Activated T-helper 1 cell treated with anti-CD3 and anti-CD28 coated beads, Interleukin-12 subunit alpha, Interleukin-12 subunit beta, Interleukin-2, Interleukin-4 antibody, amounts not matched to agents 30 ng/mL and 10 ng/mL and 1 ng/mL, durations not matched to agents 14 hours and 24 hours and 36 hours (primary cell): ENCODE data around the gene SEMA4D. TPM values are rescaled to one million over a fixed set of nuclear protein-coding genes. Genes with fewer than 3 reads are reported as not detected.

ENCODE experiments used
- DNase-seq: peaks from one replicate; pipeline ENCODE4 v3.0.0; 2021; ENCODE audit warnings: low spot score
- H3K27ac Mint-ChIP-seq: one replicate; pipeline ENCODE4 v1.8.0; 2021; ENCODE audit warnings: mild to moderate bottlenecking, mixed read lengths
- H3K27me3 Mint-ChIP-seq: one replicate; pipeline ENCODE4 v1.8.0; 2022; ENCODE audit warnings: mild to moderate bottlenecking, moderate library complexity, mixed read lengths; ENCODE audit not compliant: insufficient read depth
- H3K36me3 Mint-ChIP-seq: one replicate; pipeline ENCODE4 v1.8.0; 2021; ENCODE audit warnings: low read depth, mixed read lengths
- H3K4me1 Mint-ChIP-seq: one replicate; pipeline ENCODE4 v1.8.0; 2021; ENCODE audit warnings: low read depth, mixed read lengths
- H3K4me3 Mint-ChIP-seq: one replicate; pipeline ENCODE4 v1.8.0; 2021; ENCODE audit warnings: mild to moderate bottlenecking, moderate library complexity, mixed read lengths
- H3K9me3 Mint-ChIP-seq: one replicate; pipeline ENCODE4 v1.8.0; 2021; ENCODE audit warnings: mixed read lengths
- intact Hi-C: fragments of 100-400 bp; cut with micrococcal nuclease; formaldehyde crosslinking; loops from one replicate; pipeline ENCODE4 v1.15.1; 2024
- total RNA-seq: library from RNA; stranded (reverse); gene quantifications from 2 replicates; pipeline ENCODE4 v1.2.3, GENCODE V29; 2022

SEMA4D gene
- total RNA-seq, 1 donor from 2014 or later: 388 TPM

DNA sequence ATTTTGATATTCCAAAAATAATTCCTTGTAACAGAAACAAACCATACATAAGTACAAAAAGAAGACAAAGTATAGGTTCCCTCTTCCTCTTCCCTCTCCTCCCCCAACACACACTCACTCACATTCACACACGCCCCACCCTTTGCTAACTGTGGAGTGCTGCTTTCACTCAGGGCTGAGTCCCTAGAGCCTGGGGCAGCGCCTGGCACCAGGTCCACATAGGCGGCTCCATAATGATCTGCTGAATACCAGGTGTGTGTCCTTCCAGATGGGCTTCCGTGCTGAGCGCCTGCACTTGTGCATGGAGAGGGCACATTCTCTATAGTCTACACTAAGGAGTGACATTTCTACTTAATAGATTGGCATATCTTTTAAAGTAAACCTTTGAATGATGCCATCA lies 3.7 kb downstream of the SEMA4D start:
- H3K9me3 Mint-ChIP-seq: no peaks in the 10 kb centered on the region
- H3K27ac Mint-ChIP-seq: peak overlapping the region; percentile 80
- H3K27me3 Mint-ChIP-seq: no peaks in the 10 kb centered on the region
- peak overlapping the region; percentile 94 for H3K4me3 Mint-ChIP-seq
- H3K4me1 Mint-ChIP-seq: peaks cover 89% of the 10 kb centered on the region
- intact Hi-C loops: no loop called here
- H3K36me3 Mint-ChIP-seq: peaks cover 45% of the 10 kb centered on the region
- no peak for DNase-seq

DNA sequence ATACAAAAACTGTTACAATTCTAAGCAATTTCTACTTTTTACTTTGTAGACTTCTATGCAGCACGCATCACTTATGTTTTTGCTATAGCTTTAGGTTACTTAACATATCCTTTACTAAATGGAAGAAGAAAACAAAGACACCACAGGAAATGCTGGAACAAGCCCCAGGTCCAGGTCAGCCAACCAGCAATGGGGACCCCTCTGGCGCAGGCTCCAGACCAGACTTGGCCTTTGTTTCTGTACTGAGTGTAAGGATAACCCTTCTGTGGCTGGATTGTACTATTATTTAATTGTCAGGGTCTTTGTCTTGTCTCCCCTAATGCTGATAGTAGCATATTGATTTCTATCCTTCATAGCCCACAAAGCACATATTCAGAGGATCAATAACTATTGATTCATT lies 4.2 kb downstream of the SEMA4D start:
- Mint-ChIP-seq H3K27ac (peak overlapping the region; percentile 80), H3K36me3 (peaks cover 48% of the 10 kb centered on the region), H3K9me3 (no peaks in the 10 kb centered on the region), H3K4me1 (peaks cover 89% of the 10 kb centered on the region), H3K4me3 (peak overlapping the region; percentile 94), H3K27me3 (no peaks in the 10 kb centered on the region)
- DNase-seq: no peak
- intact Hi-C loops: no loop called here

DNA sequence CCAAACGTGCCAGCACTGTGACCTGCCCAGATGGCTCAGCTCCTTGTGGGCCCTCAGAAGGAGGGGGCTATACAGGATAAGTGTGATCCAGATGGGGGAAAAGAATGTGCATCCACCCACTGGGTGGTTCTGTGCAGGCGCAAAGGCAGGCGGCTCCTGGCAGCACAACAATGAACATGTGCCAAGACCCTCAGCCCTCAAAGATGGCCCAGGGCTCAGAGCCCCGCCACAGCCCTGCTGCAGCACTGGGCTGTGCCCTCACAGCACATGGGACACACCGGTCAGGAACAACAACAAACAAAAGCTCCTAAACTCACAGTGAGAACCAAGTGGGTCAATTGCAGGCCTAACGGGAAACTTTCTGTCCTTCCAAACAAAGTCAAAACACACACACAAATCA lies 4.7 kb downstream of the SEMA4D start:
- Mint-ChIP-seq H3K36me3 (peaks cover 50% of the 10 kb centered on the region), H3K4me1 (peaks cover 88% of the 10 kb centered on the region), H3K27ac (peak overlapping the region; percentile 56), H3K9me3 (no peaks in the 10 kb centered on the region), H3K4me3 (peak overlapping the region; percentile 94), H3K27me3 (no peaks in the 10 kb centered on the region)
- no peak for DNase-seq
- intact Hi-C loops: no loop called here

DNA sequence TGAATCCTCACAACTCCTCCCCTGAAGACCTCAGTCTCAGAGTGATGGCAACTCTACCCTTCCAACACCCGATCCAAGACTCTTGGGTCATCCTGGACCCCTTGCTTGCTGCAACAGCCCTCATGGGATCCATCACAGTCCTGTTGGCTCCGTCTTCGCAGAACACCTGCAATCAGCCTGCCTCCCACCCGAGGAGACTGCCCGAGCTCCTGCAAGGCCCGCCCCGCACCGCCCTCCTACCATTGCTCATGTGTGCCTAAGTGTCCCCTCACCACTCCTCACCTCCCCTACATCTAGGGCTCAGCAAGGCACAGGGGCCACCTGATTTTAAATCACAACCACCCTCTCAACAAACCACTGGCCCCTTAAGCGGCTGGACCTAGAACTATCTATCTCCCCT lies 5.3 kb downstream of the SEMA4D start:
- Mint-ChIP-seq H3K4me1 (peaks cover 92% of the 10 kb centered on the region), H3K27me3 (no peaks in the 10 kb centered on the region), H3K9me3 (no peaks in the 10 kb centered on the region), H3K4me3 (peak overlapping the region; percentile 94), H3K27ac (peak overlapping the region; percentile 82), H3K36me3 (peaks cover 55% of the 10 kb centered on the region)
- DNase-seq: no peak
- intact Hi-C loops: no loop called here

DNA sequence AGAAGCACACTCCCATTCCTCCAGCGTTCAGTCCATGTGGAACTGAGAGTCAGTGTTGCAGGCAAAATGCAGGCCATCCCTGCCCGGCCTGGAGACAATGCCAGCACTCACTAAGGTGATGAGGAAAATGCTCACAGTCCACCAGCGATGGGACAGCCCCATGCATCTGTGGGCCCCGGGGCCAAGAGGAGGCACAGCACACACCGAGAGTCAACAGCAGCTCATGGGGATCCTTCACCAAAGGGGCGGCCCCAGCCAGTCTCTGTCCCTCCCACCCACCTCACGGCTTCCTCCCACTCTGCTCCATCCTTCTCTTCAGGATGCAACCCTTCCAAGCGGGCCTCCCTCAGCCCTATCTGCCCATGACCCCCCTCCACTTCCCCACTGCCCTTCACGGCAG lies 6.2 kb downstream of the SEMA4D start:
- Mint-ChIP-seq H3K27ac (peak overlapping the region; percentile 82), H3K9me3 (no peaks in the 10 kb centered on the region), H3K4me3 (peak overlapping the region; percentile 94), H3K27me3 (no peaks in the 10 kb centered on the region), H3K4me1 (peaks cover 97% of the 10 kb centered on the region), H3K36me3 (peaks cover 53% of the 10 kb centered on the region)
- no peak for DNase-seq
- intact Hi-C loops: loop anchor here (2.0 kb wide), 1 partner anchor 69 kb away; no protein-coding TSS in a partner anchor

DNA sequence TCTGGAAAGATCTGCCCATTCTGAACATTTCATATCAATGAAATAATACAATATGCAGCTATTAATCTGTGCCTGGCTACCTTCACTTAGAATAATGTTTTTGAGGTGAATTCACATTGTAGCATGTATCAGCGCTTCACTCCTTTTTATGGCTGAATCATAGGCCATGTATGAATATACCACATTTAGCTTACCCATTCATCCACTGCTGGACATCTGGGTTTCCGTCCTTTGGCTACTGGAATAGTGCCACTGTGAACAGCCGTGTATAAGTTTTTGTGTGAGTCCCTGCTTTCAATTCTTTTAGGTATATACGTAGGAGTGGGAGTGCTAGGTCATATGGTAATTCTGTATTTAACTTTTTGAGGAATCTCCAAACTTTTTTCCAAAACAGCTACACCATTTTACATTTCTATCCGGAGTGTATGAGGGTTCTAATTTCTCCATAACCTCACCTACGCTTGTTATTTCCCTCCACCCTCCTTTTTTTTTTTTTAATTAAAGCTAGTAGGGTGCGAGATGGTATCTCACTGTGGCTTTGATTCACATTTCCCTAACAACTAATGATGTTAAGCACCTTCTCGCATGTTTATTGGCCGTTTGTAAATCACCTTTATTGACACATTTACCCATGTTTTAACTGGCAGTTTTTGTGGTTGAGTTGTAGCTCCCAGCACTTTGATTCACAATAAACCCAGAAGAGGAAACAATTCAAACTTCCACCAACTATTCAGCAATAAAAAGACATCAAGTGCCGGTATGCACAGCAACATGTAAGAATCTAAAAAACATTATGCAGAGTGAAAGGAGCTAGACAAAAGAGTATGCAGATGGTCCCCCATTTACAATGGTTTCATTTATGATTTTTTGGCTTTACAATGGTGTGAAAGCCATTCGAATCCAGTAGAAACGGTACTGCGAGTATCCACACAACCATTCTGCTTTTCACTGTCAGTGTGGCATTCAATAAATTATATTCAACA lies 8.1 kb downstream of the SEMA4D start:
- peak overlapping the region; percentile 85 for H3K27ac Mint-ChIP-seq
- H3K4me1 Mint-ChIP-seq: peaks cover 96% of the 10 kb centered on the region
- no peaks in the 10 kb centered on the region for H3K9me3 Mint-ChIP-seq
- intact Hi-C loops: loop anchor here (1.0 to 2.0 kb wide), 2 partner anchors 8 to 67 kb away; no protein-coding TSS in a partner anchor
- no peak for DNase-seq
- peak overlapping the region; percentile 75 for H3K4me3 Mint-ChIP-seq
- peaks cover 55% of the 10 kb centered on the region for H3K36me3 Mint-ChIP-seq
- no peaks in the 10 kb centered on the region for H3K27me3 Mint-ChIP-seq

DNA sequence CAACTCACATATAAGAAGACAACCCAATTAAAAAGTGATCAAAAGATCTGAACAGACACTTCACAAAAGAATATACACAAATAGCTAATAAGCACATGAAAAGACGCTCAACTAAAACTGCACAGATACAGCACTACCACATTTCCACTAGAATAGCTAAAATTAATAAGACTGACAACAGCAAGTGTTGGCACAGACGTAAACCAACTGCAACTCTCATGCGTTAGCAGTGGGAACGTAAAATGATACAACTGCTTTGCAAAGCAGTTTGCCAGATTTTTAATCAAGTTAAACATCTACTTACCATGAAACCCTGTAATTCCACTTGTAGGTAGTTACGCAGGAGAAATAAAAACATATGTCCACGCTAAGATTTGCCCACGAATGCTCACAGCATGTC lies 9.0 kb downstream of the SEMA4D start:
- intact Hi-C loops: no loop called here
- DNase-seq: no peak
- peak overlapping the region; percentile 38 for H3K27ac Mint-ChIP-seq
- peaks cover 96% of the 10 kb centered on the region for H3K4me1 Mint-ChIP-seq
- no peaks in the 10 kb centered on the region for H3K9me3 Mint-ChIP-seq
- no peaks in the 10 kb centered on the region for H3K27me3 Mint-ChIP-seq
- peaks cover 54% of the 10 kb centered on the region for H3K36me3 Mint-ChIP-seq
- H3K4me3 Mint-ChIP-seq: peak overlapping the region; percentile 28

DNA sequence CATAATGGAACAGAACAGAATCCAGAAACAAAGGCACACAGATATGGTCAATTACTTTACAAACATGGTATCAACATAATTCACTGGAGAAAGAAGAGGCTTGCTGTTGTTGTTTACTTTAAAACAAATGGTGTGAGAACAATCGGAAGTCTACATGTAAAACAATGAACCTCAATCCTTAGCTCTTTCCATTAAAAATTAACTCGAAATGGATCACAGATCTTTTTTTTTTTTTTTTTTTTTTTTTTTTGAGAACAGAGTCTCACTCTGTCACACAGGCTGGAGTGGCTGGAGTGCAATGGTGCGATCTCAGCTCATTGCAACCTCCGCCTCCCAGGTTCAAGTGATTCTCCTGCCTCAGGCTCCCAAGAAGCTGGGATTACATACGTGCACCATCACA lies 9.8 kb downstream of the SEMA4D start:
- H3K9me3 Mint-ChIP-seq: no peaks in the 10 kb centered on the region
- H3K27me3 Mint-ChIP-seq: no peaks in the 10 kb centered on the region
- intact Hi-C loops: no loop called here
- H3K27ac Mint-ChIP-seq: peak overlapping the region; percentile 50
- DNase-seq: no peak
- peaks cover 96% of the 10 kb centered on the region for H3K4me1 Mint-ChIP-seq
- H3K36me3 Mint-ChIP-seq: peaks cover 49% of the 10 kb centered on the region
- peak overlapping the region; percentile 4 for H3K4me3 Mint-ChIP-seq

DNA sequence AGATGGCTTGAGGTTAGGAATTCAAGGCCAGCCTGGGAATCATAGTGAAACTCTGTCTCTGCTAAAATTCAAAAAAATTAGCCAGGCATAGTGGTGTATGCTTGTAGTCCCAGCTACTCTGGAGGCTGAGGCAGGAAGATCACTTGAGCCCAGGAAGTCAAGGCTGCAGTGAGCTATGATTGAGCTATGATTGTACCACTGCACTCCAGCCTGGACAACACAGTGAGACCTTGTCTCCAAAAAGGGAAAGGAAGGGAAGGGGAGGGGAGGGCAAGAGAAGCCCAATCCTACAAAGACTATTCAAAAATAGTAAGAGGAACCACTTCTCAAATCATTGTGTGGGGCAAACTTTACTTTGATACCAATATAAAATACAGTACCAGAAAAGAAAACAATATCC lies 11.2 kb downstream of the SEMA4D start:
- Mint-ChIP-seq H3K27ac (peak overlapping the region; percentile 79), H3K4me3 (no peak overlapping the region), H3K9me3 (no peaks in the 10 kb centered on the region), H3K36me3 (peaks cover 41% of the 10 kb centered on the region), H3K4me1 (peaks cover 96% of the 10 kb centered on the region), H3K27me3 (no peaks in the 10 kb centered on the region)
- DNase-seq: no peak
- intact Hi-C loops: loop anchor here (1.0 kb wide), 2 partner anchors 8 to 10 kb away; no protein-coding TSS in a partner anchor

DNA sequence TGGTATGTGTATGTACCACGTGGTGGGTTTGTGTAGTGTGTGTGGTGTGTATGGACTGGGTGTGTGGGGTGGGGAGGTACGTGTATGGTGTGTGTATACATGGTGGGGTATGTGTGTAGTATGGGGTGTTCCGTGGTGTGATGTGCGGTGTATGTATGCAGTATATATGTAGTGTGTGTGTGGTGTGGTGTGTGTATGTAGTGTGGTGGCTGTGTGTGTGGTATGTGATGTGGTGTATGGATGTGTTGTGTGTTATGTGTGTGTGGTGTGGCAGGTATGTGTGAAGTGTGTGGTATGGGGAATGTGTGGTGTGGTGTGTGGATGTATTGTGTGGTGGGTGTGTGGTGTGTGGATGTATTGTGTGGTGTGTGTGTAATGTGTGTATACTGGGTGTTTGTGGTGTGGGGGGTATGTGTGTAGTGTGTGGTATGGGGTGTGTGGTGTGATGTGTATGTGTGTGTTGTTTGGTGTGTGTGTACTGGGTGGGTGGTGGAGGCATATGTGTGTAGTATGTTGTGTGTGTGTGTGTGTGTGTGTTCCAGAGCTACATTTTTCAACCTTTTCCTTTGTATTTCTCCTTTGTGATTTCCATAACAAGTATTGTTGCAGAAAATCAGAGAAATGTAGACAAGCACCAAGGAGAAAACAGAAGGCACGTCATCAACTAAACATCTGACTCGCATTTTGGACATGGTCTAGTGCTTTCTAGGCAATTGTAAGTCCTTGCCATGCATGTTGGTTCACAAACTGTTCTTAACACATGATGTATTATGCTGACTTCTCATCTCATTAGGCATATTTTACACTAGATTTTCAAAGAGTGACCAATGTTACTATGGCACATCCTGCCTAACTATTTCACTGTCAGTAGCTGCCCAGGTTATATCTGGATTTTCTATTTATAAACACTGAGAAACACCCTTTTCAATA lies 13.2 kb downstream of the SEMA4D start:
- DNase-seq: no peak
- Mint-ChIP-seq H3K36me3 (peaks cover 41% of the 10 kb centered on the region), H3K9me3 (no peaks in the 10 kb centered on the region), H3K4me1 (peaks cover 90% of the 10 kb centered on the region), H3K4me3 (peak overlapping the region; percentile 81), H3K27me3 (no peaks in the 10 kb centered on the region), H3K27ac (peak overlapping the region; percentile 90)
- intact Hi-C loops: no loop called here

DNA sequence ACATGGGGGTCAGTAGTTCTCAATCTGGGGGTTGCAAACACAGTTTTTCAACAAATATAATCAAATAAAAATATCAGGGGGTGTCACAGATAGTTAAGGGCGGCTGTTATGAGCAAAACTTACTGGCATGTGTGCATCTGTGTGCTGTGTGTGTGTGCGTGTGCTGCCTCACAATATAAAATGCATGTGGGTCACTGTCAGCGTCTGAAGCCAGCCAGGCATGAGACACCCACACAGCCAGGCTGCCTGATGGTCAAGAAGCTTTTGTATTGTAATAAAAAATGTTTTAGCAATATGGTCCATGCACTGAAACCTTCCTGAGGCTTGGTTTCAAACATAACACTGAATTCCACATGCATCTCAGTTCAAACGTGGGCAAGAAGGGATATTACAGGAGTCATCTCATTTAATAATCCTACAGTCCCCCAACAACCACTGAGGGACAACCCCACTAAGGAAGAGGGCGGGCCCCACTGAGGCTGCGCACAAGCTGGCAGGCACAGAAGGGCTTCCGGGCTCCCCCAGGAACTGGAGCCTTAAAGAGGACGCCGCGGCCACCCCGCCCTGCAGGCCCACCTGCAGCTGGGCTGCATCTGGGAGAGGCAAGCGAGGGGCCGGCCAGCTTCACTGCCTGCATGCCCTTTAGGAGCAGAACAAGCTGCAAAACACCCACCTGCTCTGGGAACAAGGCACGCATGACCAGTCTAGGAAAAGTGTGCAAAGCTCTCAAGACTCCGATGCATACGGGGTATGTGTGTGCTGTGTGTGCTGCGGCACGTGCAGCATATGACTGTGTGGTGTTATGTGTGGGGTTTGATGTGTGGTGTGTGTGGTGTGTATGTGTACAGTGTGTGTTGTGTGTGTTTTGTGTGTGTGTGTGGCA lies 14.1 kb downstream of the SEMA4D start:
- Mint-ChIP-seq H3K36me3 (peaks cover 44% of the 10 kb centered on the region), H3K27me3 (no peaks in the 10 kb centered on the region), H3K9me3 (no peaks in the 10 kb centered on the region), H3K27ac (peak overlapping the region; percentile 96), H3K4me3 (peak overlapping the region; percentile 81), H3K4me1 (peaks cover 90% of the 10 kb centered on the region)
- intact Hi-C loops: no loop called here
- peak; percentile 56 for DNase-seq

DNA sequence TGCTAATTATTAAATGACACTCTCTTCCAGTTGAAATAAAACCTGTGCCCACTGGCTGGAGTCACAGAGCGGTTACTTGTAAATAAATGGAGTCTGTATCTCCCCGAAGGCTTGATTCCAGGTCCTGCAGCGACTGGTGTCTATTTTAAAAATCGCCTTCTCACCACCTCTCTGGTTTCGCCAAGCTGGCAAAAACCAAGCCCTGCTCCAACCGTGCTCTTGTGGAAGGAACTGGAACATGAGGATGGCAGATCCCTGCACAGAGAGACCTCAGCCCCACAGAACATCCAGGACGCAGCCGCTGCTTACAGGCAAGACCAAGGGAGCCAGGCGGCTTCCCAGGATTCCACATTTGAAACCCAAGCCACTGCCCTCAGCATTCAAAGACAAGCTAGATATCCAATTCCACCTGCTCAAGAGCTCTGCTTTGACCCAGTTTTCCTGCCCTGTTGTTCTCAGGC lies 15.0 kb downstream of the SEMA4D start:
- H3K36me3 Mint-ChIP-seq: peaks cover 48% of the 10 kb centered on the region
- H3K9me3 Mint-ChIP-seq: no peaks in the 10 kb centered on the region
- intact Hi-C loops: loop anchor here (1.0 kb wide), 2 partner anchors 7 to 53 kb away; no protein-coding TSS in a partner anchor
- no peaks in the 10 kb centered on the region for H3K27me3 Mint-ChIP-seq
- H3K4me3 Mint-ChIP-seq: peak overlapping the region; percentile 81
- DNase-seq: no peak
- peak overlapping the region; percentile 96 for H3K27ac Mint-ChIP-seq
- peaks cover 91% of the 10 kb centered on the region for H3K4me1 Mint-ChIP-seq
